K562 (cell line): Measurements from ENCODE around the gene OXSM. TPM values are rescaled to one million over a fixed set of nuclear protein-coding genes. Genes with fewer than 3 reads are reported as not detected.

Source experiments
- ATAC-seq: fragments of 200-7000 bp; cut with Tn5 transposase; 3 replicates; pipeline ENCODE4 v1.9.1; 2020; ENCODE audit warnings: moderate library complexity
- BruUV-seq: library from RNA; stranded (reverse); fragments of 400-500 nt; replicated peaks from 2 replicates; lab custom pipeline; 2021; lab: Mats Ljungman, UMichigan
- CTCF ChIA-PET: fragments of 300-600 bp; formaldehyde crosslinking; extraction: SDS; loops from one replicate; lab custom pipeline; 2021; ENCODE audit warnings: low intra/inter-chr PET ratio; lab: Yijun Ruan, JAX
- POLR2A ChIA-PET: fragments of 300-600, 350-650 bp; sonication (Branson Sonifier 250); formaldehyde crosslinking; extraction: SDS; loops from one replicate; lab custom pipeline; 2021; ENCODE audit warnings: antibody characterized with exemption, inconsistent platforms; lab: Yijun Ruan, JAX
- DNase-seq, 4 experiments: peaks; one replicate each; pipeline versions ENCODE4 v3.0.0 to v3.0.0-alpha.2; 2011 to 2018; ENCODE audit warnings: low spot score in 3 of 4, mixed read lengths in 3 of 4; ENCODE audit errors: extremely low read depth in 1 of 4
- FAIRE-seq: peaks from 2 replicates; lab custom pipeline; 2011; peaks lifted over from hg19 to GRCh38; lab: Jason Lieb, UNC
- H2AFZ ChIP-seq: 2 replicates; pipeline ENCODE4 v1.6.0; 2011; ENCODE audit warnings: low read depth, low read length, control low read depth, inconsistent platforms
- H3K27ac ChIP-seq: fragments of 200-600 bp; 3 replicates; pipeline ENCODE4 v1.8.0; 2011; ENCODE audit warnings: low read depth, mild to moderate bottlenecking, control low read depth, inconsistent platforms, low read length, moderate library complexity, mixed read lengths; ENCODE audit errors: extremely low read depth
- H3K27me3 ChIP-seq, 2 experiments: fragments of 300-600 bp in 1 of 2; 2 replicates in 1 of 2; 3 replicates in 1 of 2; pipeline versions ENCODE4 v1.6.0 to v1.8.0; 2011; ENCODE audit warnings: inconsistent platforms in 2 of 2, low read length in 2 of 2, mild to moderate bottlenecking in 1 of 2, mixed read lengths in 1 of 2, moderate library complexity in 1 of 2; ENCODE audit not compliant: control insufficient read depth in 2 of 2, insufficient read depth in 2 of 2
- H3K36me3 ChIP-seq: fragments of 300-600 bp; 3 replicates; pipeline ENCODE4 v1.8.0; 2011; ENCODE audit warnings: mild to moderate bottlenecking, low read length, inconsistent platforms; ENCODE audit not compliant: control insufficient read depth, insufficient read depth
- H3K4me1 ChIP-seq, 2 experiments: fragments of 200-600 bp in 1 of 2; replicated peaks in 1 of 2; 2 replicates in 1 of 2; 3 replicates in 1 of 2; pipeline versions ENCODE4 v1.5.1 to v1.8.0; 2011; ENCODE audit warnings: inconsistent platforms in 2 of 2, low read length in 2 of 2, mild to moderate bottlenecking in 1 of 2, mixed read lengths in 1 of 2, moderate library complexity in 1 of 2; ENCODE audit not compliant: control insufficient read depth in 2 of 2, insufficient read depth in 2 of 2
- H3K4me2 ChIP-seq: 2 replicates; pipeline ENCODE4 v1.6.1; 2011; ENCODE audit warnings: low read length, control low read depth, inconsistent platforms, mixed read lengths; ENCODE audit not compliant: insufficient read depth
- H3K4me3 ChIP-seq: fragments of 200-600 bp; sonication (generic), shearing (Covaris generic); 2 replicates; pipeline ENCODE4 v1.5.1; 2016; ENCODE audit warnings: control low read depth, inconsistent platforms
- H3K79me2 ChIP-seq: fragments of 200-600 bp; 3 replicates; pipeline ENCODE4 v1.8.0; 2011; ENCODE audit warnings: low read length, inconsistent platforms; ENCODE audit not compliant: control insufficient read depth, insufficient read depth
- H3K9ac ChIP-seq, 2 experiments: 2 replicates each; pipeline versions ENCODE4 v1.6.0 to v1.6.1; 2011; ENCODE audit warnings: low read depth in 2 of 2, low read length in 2 of 2, control low read depth in 1 of 2, inconsistent platforms in 1 of 2, mild to moderate bottlenecking in 1 of 2, mixed read lengths in 1 of 2; ENCODE audit not compliant: insufficient read depth in 1 of 2
- H3K9me1 ChIP-seq: one replicate; pipeline ENCODE4 v1.6.0; 2011; ENCODE audit warnings: inconsistent platforms, mild to moderate bottlenecking, low read length, moderate library complexity; ENCODE audit not compliant: control insufficient read depth, insufficient read depth
- H3K9me3 ChIP-seq: replicated peaks from 2 replicates; pipeline ENCODE4 v1.5.1; 2011; ENCODE audit warnings: low read depth, low read length, inconsistent platforms; ENCODE audit not compliant: control insufficient read depth, insufficient read depth
- H4K20me1 ChIP-seq: replicated peaks from 2 replicates; pipeline ENCODE4 v1.6.1; 2011; ENCODE audit warnings: low read length, inconsistent platforms, mixed read lengths; ENCODE audit not compliant: control insufficient read depth, insufficient read depth
- CBFB ChIP-seq: sonication (generic); formaldehyde crosslinking; IDR thresholded peaks from 2 replicates; pipeline ENCODE4 v1.4.0; 2020; ENCODE audit warnings: mild to moderate bottlenecking, missing genetic modification reagents
- CBX2 ChIP-seq: fragments of 200-600 bp; sonication (generic); IDR thresholded peaks from one replicate; pipeline ENCODE4 v1.6.1; 2012; ENCODE audit warnings: mild to moderate bottlenecking, low read length, inconsistent platforms; ENCODE audit not compliant: insufficient read depth, poor library complexity, severe bottlenecking
- ELF2 ChIP-seq: fragments of 250-450 bp; sonication (Bioruptor Pico); IDR thresholded peaks from 2 replicates; pipeline ENCODE4 v1.5.0; 2021; ENCODE audit warnings: mild to moderate bottlenecking
- ESRRB ChIP-seq: fragments of 250-450 bp; sonication (Bioruptor Pico); IDR thresholded peaks from 2 replicates; pipeline ENCODE4 v1.5.0; 2020; ENCODE audit warnings: mild to moderate bottlenecking, moderate library complexity, borderline replicate concordance
- HMGN3 ChIP-seq: IDR thresholded peaks from 2 replicates; pipeline ENCODE4 v1.6.1; 2011; ENCODE audit warnings: borderline replicate concordance, low read depth, mild to moderate bottlenecking, mixed read lengths, low read length; ENCODE audit not compliant: insufficient read length; ENCODE audit errors: extremely low read depth
- ILK ChIP-seq: fragments of 450-650 bp; IDR thresholded peaks from 2 replicates; pipeline ENCODE4 v1.6.1; 2016; ENCODE audit warnings: missing genetic modification characterization, low read depth, mild to moderate bottlenecking, missing compliant biosample characterization, moderate library complexity, borderline replicate concordance
- KAT2B ChIP-seq: IDR thresholded peaks from one replicate; pipeline ENCODE4 v1.6.1; 2012; ENCODE audit warnings: low read depth, mild to moderate bottlenecking, control low read depth, inconsistent platforms, low read length, moderate library complexity
- KLF13 ChIP-seq: fragments of 450-650 bp; IDR thresholded peaks from 2 replicates; pipeline ENCODE4 v1.6.1; 2016; ENCODE audit warnings: missing genetic modification characterization, low read depth, mild to moderate bottlenecking, missing compliant biosample characterization, moderate library complexity, borderline replicate concordance
- NFIC ChIP-seq: fragments of 450-650 bp; IDR thresholded peaks from 2 replicates; pipeline ENCODE4 v1.6.1; 2017; ENCODE audit warnings: mild to moderate bottlenecking, inconsistent platforms
- NRF1 ChIP-seq, 2 experiments: fragments of 450-650 bp; IDR thresholded peaks in 1 of 2; conservative IDR thresholded peaks in 1 of 2; 2 replicates each; pipeline ENCODE4 v1.6.1; 2014; ENCODE audit warnings: mild to moderate bottlenecking in 2 of 2
- NUFIP1 ChIP-seq: fragments of 450-650 bp; IDR thresholded peaks from 2 replicates; pipeline ENCODE4 v1.6.1; 2018; ENCODE audit not compliant: partially characterized antibody
- PTBP1 ChIP-seq: fragments of 200-400 bp; formaldehyde crosslinking; IDR thresholded peaks from 2 replicates; pipeline ENCODE4 v1.6.1; 2017; ENCODE audit warnings: low read depth, low read length
- PTRF ChIP-seq: fragments of 450-650 bp; IDR thresholded peaks from 2 replicates; pipeline ENCODE4 v1.6.1; 2016; ENCODE audit warnings: mild to moderate bottlenecking, missing genetic modification characterization, missing compliant biosample characterization
- RFX5 ChIP-seq: IDR thresholded peaks from 2 replicates; pipeline ENCODE4 v1.6.1; 2011; ENCODE audit warnings: low read depth, mild to moderate bottlenecking, improper control_type of control experiment, low read length
- YY1 ChIP-seq, 3 experiments: IDR thresholded peaks; 2 replicates each; pipeline ENCODE4 v1.6.1; 2011; ENCODE audit warnings: low read length in 2 of 3, mild to moderate bottlenecking in 2 of 3, moderate library complexity in 2 of 3, borderline replicate concordance in 1 of 3, control low read depth in 1 of 3, low read depth in 1 of 3; ENCODE audit not compliant: insufficient read depth in 3 of 3, insufficient replicate concordance in 2 of 3, control insufficient read depth in 1 of 3, insufficient read length in 1 of 3; ENCODE audit errors: extremely low read depth in 1 of 3
- ZNF165 ChIP-seq: fragments of 250-450 bp; sonication (Bioruptor Pico); IDR thresholded peaks from 2 replicates; pipeline ENCODE4 v1.4.0; 2020; ENCODE audit warnings: borderline replicate concordance
- ZNF41 ChIP-seq: fragments of 250-450 bp; sonication (Bioruptor Pico); conservative IDR thresholded peaks from 2 replicates; pipeline ENCODE4 v1.4.0; 2020; ENCODE audit warnings: mild to moderate bottlenecking
- ZNF57 ChIP-seq: fragments of 450-650 bp; formaldehyde crosslinking; IDR thresholded peaks from 2 replicates; pipeline ENCODE4 v1.4.0; 2020; ENCODE audit warnings: mild to moderate bottlenecking, moderate library complexity
- WGBS: fragments of 100-300 bp; shearing (Covaris generic); methylation state at CpG from one replicate; pipeline ENCODE4 v1.1.6; 2016; ENCODE audit warnings: low coverage, mixed read lengths; ENCODE audit not compliant: insufficient coverage; ENCODE audit errors: missing lambda C conversion rate; 5-methylcytosine and 5-hydroxymethylcytosine counted together
- in situ Hi-C: fragments of 300-500 bp; cut with MboI; formaldehyde crosslinking; loops from 4 replicates; pipeline ENCODE4 v1.15.0; 2018; ENCODE audit warnings: inconsistent platforms, mixed read lengths
- intact Hi-C: fragments of 100-400 bp; cut with micrococcal nuclease; formaldehyde crosslinking; loops from 2 replicates; pipeline ENCODE4 v1.14.2; 2022
- polyA plus RNA-seq, 8 experiments: library from polyadenylated mRNA; depleted of rRNA in 4 of 8; stranded (reverse) in 5 of 8; unstranded in 3 of 8; fragments of >200 nt; fragmentation: Nextera tagmentation in 2 of 8; fragmentation: Illumina TruSeq in 1 of 8; extraction: Ambion mirVana in 2 of 8; extraction: Trizol in 1 of 8; gene quantifications; 2 replicates each; pipeline versions ENCODE4 v1.2.1 to v1.2.3, GENCODE V29; 2011 to 2014; ENCODE audit warnings: inconsistent platforms in 1 of 8, missing spikeins in 1 of 8
- total RNA-seq, 7 experiments: library from RNA; depleted of rRNA in 6 of 7; stranded (reverse); fragments of >200 nt in 6 of 7; fragmentation: Illumina TruSeq in 2 of 7; extraction: Trizol in 2 of 7; gene quantifications; 2 replicates each; pipeline versions ENCODE4 v1.2.1 to v1.2.3, GENCODE V29; 2011 to 2021; ENCODE audit warnings: low replicate concordance in 1 of 7
- TF ChIP-seq, protein P1 (sequence below), 3 experiments: fragments of 200-800 bp in 1 of 3; sonication (Bioruptor generic) in 1 of 3; sonication (generic) in 1 of 3; formaldehyde crosslinking in 1 of 3; IDR thresholded peaks; 2 replicates each; pipeline versions ENCODE4 v1.6.1 to v1.8.0; 2016 to 2022; ENCODE audit warnings: mild to moderate bottlenecking in 2 of 3, missing compliant biosample characterization in 2 of 3, missing genetic modification characterization in 2 of 3, missing genetic modification reagents in 1 of 3
- TF ChIP-seq, protein P2 (sequence below): fragments of 250-450 bp; sonication (Bioruptor Pico); IDR thresholded peaks from 2 replicates; pipeline ENCODE4 v1.5.0; 2020; ENCODE audit warnings: mild to moderate bottlenecking

Gene OXSM
- total and polyA plus RNA-seq, 9 of the 15 experiments (the other 6 are each of a cell fraction or from before 2014, with no cell fraction given): 24.0 to 107 (median 34.0) TPM

DNA sequence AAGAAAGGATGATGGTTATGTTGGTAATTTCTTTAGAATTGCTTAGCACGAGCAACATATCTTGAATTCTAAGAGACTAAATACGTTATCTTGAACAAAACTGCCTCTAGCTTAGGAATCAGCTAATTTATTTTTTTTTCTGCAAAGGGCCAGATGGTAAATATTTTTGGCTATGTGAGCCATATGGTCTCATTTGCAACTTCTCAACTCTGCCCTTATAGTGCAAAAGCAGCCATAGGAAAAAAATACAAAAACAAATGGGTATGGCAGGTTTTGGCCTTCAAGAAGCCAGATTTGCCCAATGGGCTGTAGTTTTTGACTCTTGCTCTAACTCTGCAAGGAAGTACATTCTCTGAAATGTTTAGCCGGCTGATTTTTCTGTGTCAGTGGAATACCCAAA lies 11.9 kb downstream of the OXSM start:
- Histone ChIP-seq H3K4me1 (no peaks in the 10 kb centered on the region), H3K36me3 (no peaks in the 10 kb centered on the region), H2AFZ (no peak overlapping the region), H3K27ac (no peak overlapping the region), H3K9ac (no peak overlapping the region), H3K4me3 (no peak overlapping the region), H4K20me1 (no peaks in the 10 kb centered on the region), H3K79me2 (no peaks in the 10 kb centered on the region), H3K9me1 (no peaks in the 10 kb centered on the region), H3K9me3 (no peaks in the 10 kb centered on the region), H3K27me3 (peaks cover 0 to 2% of the 10 kb centered on the region in 2 experiments; a peak in 1 of 5 replicates), H3K4me2 (no peak overlapping the region)
- ATAC-seq: no peak
- no TSS peak for BruUV-seq
- intact Hi-C loops (no loop called here), in situ Hi-C loops (no loop called here)
- FAIRE-seq: no peak
- WGBS: 1% methylated on average over 3 of the region's 3 CpGs
- TF ChIP-seq NUFIP1: no peak
- TF ChIP-seq ZNF57 (CRISPR knock-in tag): no peak
- TF ChIP-seq ZNF165: no peak
- no peak for TF ChIP-seq ELF2 (CRISPR knock-in tag)
- TF ChIP-seq ZNF41: no peak
- TF ChIP-seq CBFB (CRISPR knock-in tag): no peak
- no peak for TF ChIP-seq KLF13 (tag)
- TF ChIP-seq YY1 (IDR thresholded peaks at IDR 0.05; ENCODE audit: borderline replicate concordance in 1 of 3, control insufficient read depth in 1 of 3, extremely low read depth in 1 of 3, insufficient read depth in 3 of 3, insufficient read length in 1 of 3, insufficient replicate concordance in 2 of 3, low read depth in 1 of 3, low read length in 2 of 3): no peak
- TF ChIP-seq, protein P1, sequence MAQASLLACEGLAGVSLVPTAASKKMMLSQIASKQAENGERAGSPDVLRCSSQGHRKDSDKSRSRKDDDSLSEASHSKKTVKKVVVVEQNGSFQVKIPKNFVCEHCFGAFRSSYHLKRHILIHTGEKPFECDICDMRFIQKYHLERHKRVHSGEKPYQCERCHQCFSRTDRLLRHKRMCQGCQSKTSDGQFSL (CRISPR knock-in tag; IDR thresholded peaks at IDR 0.05): no peak
- TF ChIP-seq, protein P1 (tag; IDR thresholded peaks at IDR 0.05): no peak
- TF ChIP-seq PTBP1: no peak
- no peak for TF ChIP-seq ILK (tag)
- no peak for TF ChIP-seq HMGN3
- TF ChIP-seq ESRRB (CRISPR knock-in tag): no peak
- no peak for TF ChIP-seq NRF1 (conservative IDR thresholded peaks at IDR 0.05 in 1 of 2, IDR thresholded peaks at IDR 0.05 in 1 of 2)
- TF ChIP-seq CBX2: no peak
- TF ChIP-seq, protein P2, sequence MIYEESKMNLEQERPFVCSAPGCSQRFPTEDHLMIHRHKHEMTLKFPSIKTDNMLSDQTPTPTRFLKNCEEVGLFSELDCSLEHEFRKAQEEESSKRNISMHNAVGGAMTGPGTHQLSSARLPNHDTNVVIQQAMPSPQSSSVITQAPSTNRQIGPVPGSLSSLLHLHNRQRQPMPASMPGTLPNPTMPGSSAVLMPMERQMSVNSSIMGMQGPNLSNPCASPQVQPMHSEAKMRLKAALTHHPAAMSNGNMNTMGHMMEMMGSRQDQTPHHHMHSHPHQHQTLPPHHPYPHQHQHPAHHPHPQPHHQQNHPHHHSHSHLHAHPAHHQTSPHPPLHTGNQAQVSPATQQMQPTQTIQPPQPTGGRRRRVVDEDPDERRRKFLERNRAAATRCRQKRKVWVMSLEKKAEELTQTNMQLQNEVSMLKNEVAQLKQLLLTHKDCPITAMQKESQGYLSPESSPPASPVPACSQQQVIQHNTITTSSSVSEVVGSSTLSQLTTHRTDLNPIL (CRISPR knock-in tag): no peak
- no peak for TF ChIP-seq KAT2B
- TF ChIP-seq PTRF: no peak
- TF ChIP-seq NFIC: no peak
- no peak for TF ChIP-seq RFX5
- POLR2A ChIA-PET: interaction anchor here (1.0 to 2.1 kb wide), 2 partner anchors 11 to 53 kb away, joined by 3 to 4 read pairs; no protein-coding TSS in a partner anchor
- no peak for DNase-seq
- CTCF ChIA-PET: no interaction called here
